Endothelial cell of umbilical vein (primary cell): ENCODE measurements around the gene RIOK2. TPM values are rescaled to one million over a fixed set of nuclear protein-coding genes. Genes with fewer than 3 reads are reported as not detected.

Source experiments
- BruUV-seq: library from RNA; stranded (reverse); fragments of 400-500 nt; replicated peaks from 2 replicates; lab custom pipeline; 2021; lab: Mats Ljungman, UMichigan
- CTCF ChIA-PET: fragments of 300-600, 350-600 bp; sonication (Branson Sonifier 250); formaldehyde crosslinking; loops from one replicate; lab custom pipeline; 2021; ENCODE audit warnings: antibody characterized with exemption, inconsistent platforms; lab: Charles Lee
- POLR2A ChIA-PET: fragments of 300-600, 350-600 bp; sonication (Branson Sonifier 250); formaldehyde crosslinking; loops from one replicate; lab custom pipeline; 2021; ENCODE audit warnings: antibody characterized with exemption, inconsistent platforms; lab: Charles Lee
- DNase-seq: peaks from one replicate; pipeline ENCODE4 v3.0.0-alpha.2; 2011; ENCODE audit warnings: low read depth, low spot score
- FAIRE-seq: peaks from 2 replicates; lab custom pipeline; 2011; peaks lifted over from hg19 to GRCh38; lab: Jason Lieb, UNC
- H2AFZ ChIP-seq: 2 replicates; pipeline ENCODE4 v1.6.0; 2012; ENCODE audit warnings: low read depth, low read length, control low read depth, inconsistent platforms
- H3K27ac ChIP-seq: 2 replicates; pipeline ENCODE4 v1.5.1; 2011; ENCODE audit warnings: low read depth, mild to moderate bottlenecking, control low read depth, low read length, moderate library complexity; ENCODE audit not compliant: insufficient read depth
- H3K27me3 ChIP-seq, 2 experiments: 2 replicates each; pipeline versions ENCODE4 v1.6.0 to v1.6.1; 2011; ENCODE audit warnings: low read length in 2 of 2, mixed read lengths in 1 of 2; ENCODE audit not compliant: control insufficient read depth in 2 of 2, insufficient read depth in 2 of 2
- H3K36me3 ChIP-seq, 2 experiments: 2 replicates in 1 of 2; 3 replicates in 1 of 2; pipeline ENCODE4 v1.5.1; 2011; ENCODE audit warnings: low read length in 2 of 2, mild to moderate bottlenecking in 1 of 2, moderate library complexity in 1 of 2; ENCODE audit not compliant: control insufficient read depth in 2 of 2, insufficient read depth in 2 of 2; ENCODE audit errors: extremely low read depth in 1 of 2
- H3K4me1 ChIP-seq: 3 replicates; pipeline ENCODE4 v1.5.1; 2011; ENCODE audit warnings: mild to moderate bottlenecking, low read length; ENCODE audit not compliant: control insufficient read depth, insufficient read depth; ENCODE audit errors: extremely low read depth
- H3K4me2 ChIP-seq: 2 replicates; pipeline ENCODE4 v1.6.1; 2011; ENCODE audit warnings: low read length, control low read depth, mixed read lengths; ENCODE audit not compliant: insufficient read depth
- H3K4me3 ChIP-seq, 3 experiments: fragments of 200-600 bp in 1 of 3; sonication (generic), shearing (Covaris generic) in 1 of 3; replicated peaks in 1 of 3; 2 replicates each; pipeline ENCODE4 v1.5.1; 2011 to 2016; ENCODE audit warnings: control low read depth in 3 of 3, low read length in 3 of 3, mild to moderate bottlenecking in 2 of 3, inconsistent platforms in 1 of 3, low read depth in 1 of 3, moderate library complexity in 1 of 3; ENCODE audit not compliant: insufficient read depth in 1 of 3
- H3K79me2 ChIP-seq: 2 replicates; pipeline ENCODE4 v1.6.0; 2012; ENCODE audit warnings: low read length, inconsistent platforms; ENCODE audit not compliant: control insufficient read depth, insufficient read depth
- H3K9ac ChIP-seq: replicated peaks from 2 replicates; pipeline ENCODE3; 2011; ENCODE audit warnings: low read length, control low read depth; ENCODE audit not compliant: insufficient read depth; ENCODE audit errors: extremely low read depth
- H3K9me1 ChIP-seq: replicated peaks from 3 replicates; pipeline ENCODE4 v1.6.0; 2011; ENCODE audit warnings: mild to moderate bottlenecking, low read length; ENCODE audit not compliant: control insufficient read depth, insufficient read depth; ENCODE audit errors: extremely low read depth
- H3K9me3 ChIP-seq: replicated peaks from 2 replicates; pipeline ENCODE4 v1.5.1; 2012; ENCODE audit warnings: low read length, inconsistent platforms; ENCODE audit not compliant: control insufficient read depth, insufficient read depth
- H4K20me1 ChIP-seq: replicated peaks from 2 replicates; pipeline ENCODE3; 2011; ENCODE audit warnings: mild to moderate bottlenecking, low read length; ENCODE audit not compliant: control insufficient read depth, insufficient read depth; ENCODE audit errors: extremely low read depth
- EZH2 ChIP-seq: IDR thresholded peaks from 2 replicates; pipeline ENCODE4 v1.6.1; 2012; ENCODE audit warnings: borderline replicate concordance, low read depth, mild to moderate bottlenecking, moderate library complexity, low read length, inconsistent platforms; ENCODE audit not compliant: severe bottlenecking
- MYC ChIP-seq: IDR thresholded peaks from one replicate; pipeline ENCODE4 v1.6.1; 2011; ENCODE audit warnings: mild to moderate bottlenecking, low read depth, low read length
- dilution Hi-C: fragments of 300-500 bp; cut with MboI; formaldehyde crosslinking; loops from one replicate; pipeline ENCODE4 v1.15.0; 2019; ENCODE audit warnings: low sequenced_read_pairs; ENCODE audit not compliant: extremely low pct_ligation_motif_present
- intact Hi-C: fragments of 100-400 bp; cut with micrococcal nuclease; formaldehyde crosslinking; loops from one replicate; pipeline ENCODE4 v1.10.0; 2022
- polyA plus RNA-seq, 4 experiments: library from polyadenylated mRNA; depleted of rRNA in 3 of 4; stranded (reverse) in 3 of 4; unstranded in 1 of 4; fragments of >200 nt; gene quantifications; 2 replicates each; pipeline versions ENCODE4 v1.2.1 to v1.2.3, GENCODE V29; 2011 to 2012; ENCODE audit warnings: missing spikeins in 1 of 4
- total RNA-seq: library from RNA; stranded (reverse); gene quantifications from 2 replicates; pipeline ENCODE4 v1.2.3, GENCODE V29; 2021
- TF ChIP-seq, protein P1 (sequence below), 2 donors: IDR thresholded peaks; 1 replicate in 1 of 2; 2 replicates in 1 of 2; pipeline ENCODE4 v1.5.1; 2011; ENCODE audit warnings: low read length in 2 of 2, mild to moderate bottlenecking in 2 of 2, moderate library complexity in 2 of 2, control low read depth in 1 of 2, inconsistent platforms in 1 of 2, low read depth in 1 of 2; ENCODE audit not compliant: insufficient read depth in 1 of 2; ENCODE audit errors: extremely low read depth in 1 of 2
- TF ChIP-seq, protein P2 (sequence below): IDR thresholded peaks from 2 replicates; pipeline ENCODE4 v1.6.1; 2011; ENCODE audit not compliant: insufficient read depth, insufficient read length

The RIOK2 gene
- total and polyA plus RNA-seq, 2 donors (not counting 3 experiments of a cell fraction or from before 2014, with no cell fraction given) = 3.5 to 25.4 TPM

GRCh38 chr5:97163360-97163764, 19.7 kb downstream of the RIOK2 start:
- H4K20me1 ChIP-seq = no peaks in the 10 kb centered on the region
- intact Hi-C loops (loop anchor here (1.0 to 5.0 kb wide), 4 partner anchors 119 to 1661 kb away; no protein-coding TSS in a partner anchor), dilution Hi-C loops (no loop called here)
- no peak overlapping the region for H3K9ac ChIP-seq
- H3K4me1 ChIP-seq = no peaks in the 10 kb centered on the region
- no peak overlapping the region for H3K27ac ChIP-seq
- no peak overlapping the region for H3K4me2 ChIP-seq
- TF ChIP-seq, protein P1, sequence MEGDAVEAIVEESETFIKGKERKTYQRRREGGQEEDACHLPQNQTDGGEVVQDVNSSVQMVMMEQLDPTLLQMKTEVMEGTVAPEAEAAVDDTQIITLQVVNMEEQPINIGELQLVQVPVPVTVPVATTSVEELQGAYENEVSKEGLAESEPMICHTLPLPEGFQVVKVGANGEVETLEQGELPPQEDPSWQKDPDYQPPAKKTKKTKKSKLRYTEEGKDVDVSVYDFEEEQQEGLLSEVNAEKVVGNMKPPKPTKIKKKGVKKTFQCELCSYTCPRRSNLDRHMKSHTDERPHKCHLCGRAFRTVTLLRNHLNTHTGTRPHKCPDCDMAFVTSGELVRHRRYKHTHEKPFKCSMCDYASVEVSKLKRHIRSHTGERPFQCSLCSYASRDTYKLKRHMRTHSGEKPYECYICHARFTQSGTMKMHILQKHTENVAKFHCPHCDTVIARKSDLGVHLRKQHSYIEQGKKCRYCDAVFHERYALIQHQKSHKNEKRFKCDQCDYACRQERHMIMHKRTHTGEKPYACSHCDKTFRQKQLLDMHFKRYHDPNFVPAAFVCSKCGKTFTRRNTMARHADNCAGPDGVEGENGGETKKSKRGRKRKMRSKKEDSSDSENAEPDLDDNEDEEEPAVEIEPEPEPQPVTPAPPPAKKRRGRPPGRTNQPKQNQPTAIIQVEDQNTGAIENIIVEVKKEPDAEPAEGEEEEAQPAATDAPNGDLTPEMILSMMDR (IDR thresholded peaks at IDR 0.05; ENCODE audit: extremely low read depth in 1 of 2, insufficient read depth in 1 of 2, low read depth in 1 of 2, low read length in 2 of 2) = peak; percentile 19 to 25
- TF ChIP-seq, protein P2, sequence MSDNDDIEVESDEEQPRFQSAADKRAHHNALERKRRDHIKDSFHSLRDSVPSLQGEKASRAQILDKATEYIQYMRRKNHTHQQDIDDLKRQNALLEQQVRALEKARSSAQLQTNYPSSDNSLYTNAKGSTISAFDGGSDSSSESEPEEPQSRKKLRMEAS = no peak
- no peak for TF ChIP-seq EZH2
- H3K4me3 ChIP-seq = no peak overlapping the region
- H3K36me3 ChIP-seq = peaks cover 3 to 20% of the 10 kb centered on the region in 2 experiments
- no peak overlapping the region for H2AFZ ChIP-seq
- no peaks in the 10 kb centered on the region for H3K79me2 ChIP-seq
- no peak for FAIRE-seq
- CTCF ChIA-PET = interaction anchor here (0.6 to 4.2 kb wide), 9 partner anchors 18 to 549 kb away, joined by 3 to 42 read pairs (median 4); no protein-coding TSS in a partner anchor
- no TSS peak for BruUV-seq
- peak; percentile 51 for DNase-seq
- H3K9me3 ChIP-seq = no peaks in the 10 kb centered on the region
- no peaks in the 10 kb centered on the region for H3K9me1 ChIP-seq
- H3K27me3 ChIP-seq = no peaks in the 10 kb centered on the region
- POLR2A ChIA-PET = no interaction called here

DNA sequence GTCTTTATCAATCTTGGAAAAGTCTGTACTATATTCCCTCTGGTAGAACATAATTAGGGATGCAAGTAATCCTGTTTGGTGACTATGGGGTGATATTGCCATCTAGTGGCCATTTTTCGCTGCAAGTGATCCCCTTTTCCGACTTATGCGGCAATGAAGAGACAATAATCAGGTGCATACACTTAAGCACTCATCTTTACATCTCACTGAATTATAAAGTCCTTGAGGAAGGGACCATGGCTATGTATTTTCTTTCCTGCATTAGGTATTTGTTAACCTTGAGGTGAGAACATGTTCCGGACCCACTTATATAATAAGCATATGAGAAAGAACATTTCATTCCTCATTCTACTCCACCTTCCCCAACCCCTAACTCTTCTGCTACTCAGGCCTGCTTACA, 21.0 kb downstream of the RIOK2 start:
- no peak overlapping the region for H3K9ac ChIP-seq
- BruUV-seq = no TSS peak

More for the DNA sequence above, 21.0 kb downstream of the RIOK2 start:
- POLR2A ChIA-PET = no interaction called here
- dilution Hi-C loops (no loop called here), intact Hi-C loops (loop anchor here (1.0 to 5.0 kb wide), 8 partner anchors 165 to 1663 kb away; no protein-coding TSS in a partner anchor)
- peaks cover 3 to 15% of the 10 kb centered on the region in 2 experiments for H3K36me3 ChIP-seq
- CTCF ChIA-PET = interaction anchor here (1.2 to 4.4 kb wide), 11 partner anchors 14 to 817 kb away, joined by 3 to 71 read pairs (median 10); partner anchors contain the start of gene LIX1
- no peaks in the 10 kb centered on the region for H3K79me2 ChIP-seq
- no peak overlapping the region for H3K4me3 ChIP-seq
- H3K4me2 ChIP-seq = no peak overlapping the region
- no peaks in the 10 kb centered on the region for H4K20me1 ChIP-seq
- H3K27me3 ChIP-seq = no peaks in the 10 kb centered on the region
- no peaks in the 10 kb centered on the region for H3K9me3 ChIP-seq
- no peak overlapping the region for H3K27ac ChIP-seq
- peak; percentile 75 for FAIRE-seq
- peak; percentile 86 for DNase-seq
- no peaks in the 10 kb centered on the region for H3K4me1 ChIP-seq
- H2AFZ ChIP-seq = no peak overlapping the region
- TF ChIP-seq, protein P1 (IDR thresholded peaks at IDR 0.05; ENCODE audit: extremely low read depth in 1 of 2, insufficient read depth in 1 of 2, low read depth in 1 of 2, low read length in 2 of 2) = peak; percentile 68 to 79
- no peak for TF ChIP-seq MYC
- no peaks in the 10 kb centered on the region for H3K9me1 ChIP-seq
